Nasal cavity respiratory epithelium epithelial cell of viscerocranial mucosa (primary cell): ENCODE data around the gene SPR. TPM values are rescaled to one million over a fixed set of nuclear protein-coding genes. Genes with fewer than 3 reads are reported as not detected.

Experiments
- total RNA-seq: library from RNA; depleted of rRNA; stranded (reverse); fragments of >200 nt; gene quantifications from 2 replicates; pipeline ENCODE4 v1.2.3, GENCODE V29; 2014

SPR gene
- total RNA-seq: 10.6 and 24.2 TPM in 2 replicates

DNA sequence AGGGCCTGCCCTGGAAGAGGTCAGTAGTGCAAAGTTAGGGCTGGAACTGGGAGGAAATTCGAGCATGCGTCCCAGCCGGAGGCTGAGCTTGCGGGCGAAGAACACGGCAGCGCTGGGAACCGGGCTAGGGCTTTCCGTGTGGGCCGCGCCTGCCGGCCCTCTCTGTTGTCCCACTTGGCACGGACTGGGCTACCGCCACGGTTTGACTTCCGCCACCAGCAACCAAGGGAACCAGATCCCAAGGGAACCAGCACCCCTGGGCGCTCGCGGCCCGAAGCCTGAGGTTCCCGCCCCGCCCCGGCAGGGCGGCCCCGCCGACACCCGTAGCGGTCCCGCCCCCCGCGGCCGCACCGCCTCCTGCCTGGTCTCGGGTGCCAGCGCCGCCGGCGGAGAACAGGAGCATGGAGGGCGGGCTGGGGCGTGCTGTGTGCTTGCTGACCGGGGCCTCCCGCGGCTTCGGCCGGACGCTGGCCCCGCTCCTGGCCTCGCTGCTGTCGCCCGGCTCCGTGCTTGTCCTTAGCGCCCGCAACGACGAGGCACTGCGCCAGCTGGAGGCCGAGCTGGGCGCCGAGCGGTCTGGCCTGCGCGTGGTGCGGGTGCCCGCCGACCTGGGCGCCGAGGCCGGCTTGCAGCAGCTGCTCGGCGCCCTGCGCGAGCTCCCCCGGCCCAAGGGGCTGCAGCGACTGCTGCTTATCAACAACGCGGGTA is at the start of gene SPR:
TSS of gene SPR (plus strand) at position 377 of the 708 bp plus-strand sequence. CDS start at position 402, 25 bp downstream.

DNA sequence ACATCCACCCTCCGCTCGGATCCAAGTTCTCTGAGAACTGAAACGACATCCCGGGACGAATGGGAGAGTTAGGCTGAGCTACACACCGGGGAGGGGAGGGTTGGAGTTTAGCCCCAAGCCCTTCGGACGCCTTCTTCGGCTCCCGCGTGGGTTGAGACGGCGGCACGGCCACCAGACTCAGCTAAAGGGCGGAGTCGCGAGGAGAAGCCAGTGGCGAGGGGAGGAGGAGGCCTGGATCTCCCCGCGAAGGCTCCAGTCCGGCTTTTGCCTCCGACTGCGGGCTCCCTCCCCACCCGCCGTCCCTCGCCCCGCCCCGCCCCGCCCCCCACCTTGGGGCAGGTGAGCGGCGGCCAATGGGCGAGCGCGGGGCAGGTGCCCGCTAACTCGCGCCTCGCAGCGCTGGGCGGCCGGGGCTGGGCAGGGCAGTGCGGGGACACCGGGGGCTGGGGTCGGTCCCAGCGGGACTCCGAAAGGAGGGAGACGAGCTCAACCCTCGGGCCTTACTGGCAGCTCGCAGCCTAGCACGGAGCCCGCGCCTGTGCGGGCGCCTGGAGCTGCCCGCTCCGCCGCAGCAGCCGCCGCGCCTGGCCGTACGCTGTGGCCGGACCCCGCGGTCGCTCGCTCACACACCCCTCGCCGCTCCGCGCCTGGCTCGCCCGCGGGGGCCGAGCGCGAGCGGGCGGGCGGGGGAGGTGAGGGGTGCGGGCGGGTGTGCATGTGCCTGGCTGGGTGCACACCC is 30.1 kb downstream of the SPR start, which contains the start of gene EMX1:
TSS of gene EMX1 (plus strand) at position 382 of the 739 bp plus-strand sequence. CDS start at position 716, 334 bp downstream.

Other genes starting within 250 kb of the SPR start
- gene EXOC6B, start 61.4 kb upstream of the SPR start, total RNA-seq: 54.3 and 75.8 TPM in 2 replicates
- gene EMX1, start 30.1 kb downstream of the SPR start, total RNA-seq: under 0.01 and 0.07 TPM in 2 replicates
- gene SFXN5, start 184.3 kb downstream of the SPR start, total RNA-seq: 3.4 and 13.8 TPM in 2 replicates
- gene RAB11FIP5, start 225.5 kb downstream of the SPR start, total RNA-seq: 23.6 and 44.9 TPM in 2 replicates